Measurements from ENCODE around the gene ATG13. TPM values are rescaled to one million over a fixed set of nuclear protein-coding genes. Genes with fewer than 3 reads are reported as not detected.

Gene ATG13
- polyA plus RNA-seq, 1 donor from 2014 or later = 21.1 TPM

- H3K4me3 ChIP-seq (ENCODE audit: low read length) = no peak overlapping the region
- no peaks in the 10 kb centered on the region for H3K27me3 ChIP-seq (ENCODE audit: insufficient read depth, low read depth, low read length)
- no peaks in the 10 kb centered on the region for H3K9me3 ChIP-seq (ENCODE audit: low read length)
- H3F3A ChIP-seq (ENCODE audit: insufficient read depth, low read length, poor library complexity, severe bottlenecking) = no peaks in the 10 kb centered on the region
- H3K79me2 ChIP-seq (replicated peaks; ENCODE audit: insufficient read depth, low read length) = peaks cover 12% of the 10 kb centered on the region
- H3K36me3 ChIP-seq (ENCODE audit: insufficient read depth, low read length) = no peaks in the 10 kb centered on the region
- H3K9ac ChIP-seq (ENCODE audit: low read length) = no peak overlapping the region
- H3K9me2 ChIP-seq (ENCODE audit: insufficient read depth, low read length) = no peaks in the 10 kb centered on the region
- no peaks in the 10 kb centered on the region for H4K20me1 ChIP-seq (ENCODE audit: insufficient read depth)
- no peak overlapping the region for H3K4me2 ChIP-seq (ENCODE audit: low read length)
- no peak overlapping the region for H2AFZ ChIP-seq (ENCODE audit: low read depth, low read length)
- no peak for TF ChIP-seq EP300 (conservative IDR thresholded peaks at IDR 0.05; ENCODE audit: poor library complexity, severe bottlenecking)
- TF ChIP-seq RAD21 (conservative IDR thresholded peaks at IDR 0.05) = no peak
- TF ChIP-seq, protein P1, sequence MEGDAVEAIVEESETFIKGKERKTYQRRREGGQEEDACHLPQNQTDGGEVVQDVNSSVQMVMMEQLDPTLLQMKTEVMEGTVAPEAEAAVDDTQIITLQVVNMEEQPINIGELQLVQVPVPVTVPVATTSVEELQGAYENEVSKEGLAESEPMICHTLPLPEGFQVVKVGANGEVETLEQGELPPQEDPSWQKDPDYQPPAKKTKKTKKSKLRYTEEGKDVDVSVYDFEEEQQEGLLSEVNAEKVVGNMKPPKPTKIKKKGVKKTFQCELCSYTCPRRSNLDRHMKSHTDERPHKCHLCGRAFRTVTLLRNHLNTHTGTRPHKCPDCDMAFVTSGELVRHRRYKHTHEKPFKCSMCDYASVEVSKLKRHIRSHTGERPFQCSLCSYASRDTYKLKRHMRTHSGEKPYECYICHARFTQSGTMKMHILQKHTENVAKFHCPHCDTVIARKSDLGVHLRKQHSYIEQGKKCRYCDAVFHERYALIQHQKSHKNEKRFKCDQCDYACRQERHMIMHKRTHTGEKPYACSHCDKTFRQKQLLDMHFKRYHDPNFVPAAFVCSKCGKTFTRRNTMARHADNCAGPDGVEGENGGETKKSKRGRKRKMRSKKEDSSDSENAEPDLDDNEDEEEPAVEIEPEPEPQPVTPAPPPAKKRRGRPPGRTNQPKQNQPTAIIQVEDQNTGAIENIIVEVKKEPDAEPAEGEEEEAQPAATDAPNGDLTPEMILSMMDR (IDR thresholded peaks at IDR 0.05; ENCODE audit: poor library complexity, severe bottlenecking) = no peak
- no peak for TF ChIP-seq POLR2AphosphoS5 (IDR thresholded peaks at IDR 0.05)
- no peak for TF ChIP-seq SMC3 (conservative IDR thresholded peaks at IDR 0.05; ENCODE audit: poor library complexity)
- TF ChIP-seq, protein P2, sequence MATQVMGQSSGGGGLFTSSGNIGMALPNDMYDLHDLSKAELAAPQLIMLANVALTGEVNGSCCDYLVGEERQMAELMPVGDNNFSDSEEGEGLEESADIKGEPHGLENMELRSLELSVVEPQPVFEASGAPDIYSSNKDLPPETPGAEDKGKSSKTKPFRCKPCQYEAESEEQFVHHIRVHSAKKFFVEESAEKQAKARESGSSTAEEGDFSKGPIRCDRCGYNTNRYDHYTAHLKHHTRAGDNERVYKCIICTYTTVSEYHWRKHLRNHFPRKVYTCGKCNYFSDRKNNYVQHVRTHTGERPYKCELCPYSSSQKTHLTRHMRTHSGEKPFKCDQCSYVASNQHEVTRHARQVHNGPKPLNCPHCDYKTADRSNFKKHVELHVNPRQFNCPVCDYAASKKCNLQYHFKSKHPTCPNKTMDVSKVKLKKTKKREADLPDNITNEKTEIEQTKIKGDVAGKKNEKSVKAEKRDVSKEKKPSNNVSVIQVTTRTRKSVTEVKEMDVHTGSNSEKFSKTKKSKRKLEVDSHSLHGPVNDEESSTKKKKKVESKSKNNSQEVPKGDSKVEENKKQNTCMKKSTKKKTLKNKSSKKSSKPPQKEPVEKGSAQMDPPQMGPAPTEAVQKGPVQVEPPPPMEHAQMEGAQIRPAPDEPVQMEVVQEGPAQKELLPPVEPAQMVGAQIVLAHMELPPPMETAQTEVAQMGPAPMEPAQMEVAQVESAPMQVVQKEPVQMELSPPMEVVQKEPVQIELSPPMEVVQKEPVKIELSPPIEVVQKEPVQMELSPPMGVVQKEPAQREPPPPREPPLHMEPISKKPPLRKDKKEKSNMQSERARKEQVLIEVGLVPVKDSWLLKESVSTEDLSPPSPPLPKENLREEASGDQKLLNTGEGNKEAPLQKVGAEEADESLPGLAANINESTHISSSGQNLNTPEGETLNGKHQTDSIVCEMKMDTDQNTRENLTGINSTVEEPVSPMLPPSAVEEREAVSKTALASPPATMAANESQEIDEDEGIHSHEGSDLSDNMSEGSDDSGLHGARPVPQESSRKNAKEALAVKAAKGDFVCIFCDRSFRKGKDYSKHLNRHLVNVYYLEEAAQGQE (IDR thresholded peaks at IDR 0.05; ENCODE audit: borderline replicate concordance) = no peak
- TF ChIP-seq TAF1 (IDR thresholded peaks at IDR 0.05; ENCODE audit: low read depth) = no peak
- H3K27ac ChIP-seq (ENCODE audit: low read length) = no peak overlapping the region
Observed at GRCh38 chr11:46628961-46629360, 11.6 kb downstream of the ATG13 start.

DNA sequence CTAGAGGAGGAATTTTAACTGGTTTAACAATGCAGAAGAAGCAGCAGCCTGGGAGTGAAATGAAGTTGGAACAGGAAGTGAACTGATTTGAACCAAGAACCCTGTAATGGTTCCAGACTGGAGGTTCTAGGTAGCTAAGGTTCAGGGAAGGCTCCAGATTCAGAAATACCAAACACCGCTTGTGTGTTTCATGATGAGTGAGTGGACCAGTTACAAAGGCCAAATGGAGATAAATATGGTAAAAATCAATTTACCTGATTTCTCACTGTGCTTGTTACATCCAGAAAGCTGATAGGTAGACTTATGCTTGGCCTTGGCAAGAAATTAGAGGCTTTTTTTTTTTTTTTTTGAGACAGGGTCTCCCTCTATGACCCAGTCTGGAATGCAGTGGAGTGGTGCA is 12.9 kb downstream of the ATG13 start:
- H3K36me3 ChIP-seq (ENCODE audit: insufficient read depth, low read length) = no peaks in the 10 kb centered on the region

More for the DNA sequence above, 12.9 kb downstream of the ATG13 start:
- no peaks in the 10 kb centered on the region for H3K27me3 ChIP-seq (ENCODE audit: insufficient read depth, low read depth, low read length)
- H3K9ac ChIP-seq (ENCODE audit: low read length) = no peak overlapping the region
- H4K20me1 ChIP-seq (ENCODE audit: insufficient read depth) = no peaks in the 10 kb centered on the region
- no peak overlapping the region for H2AFZ ChIP-seq (ENCODE audit: low read depth, low read length)
- H3K4me3 ChIP-seq (ENCODE audit: low read length) = no peak overlapping the region
- H3K9me2 ChIP-seq (ENCODE audit: insufficient read depth, low read length) = no peaks in the 10 kb centered on the region
- peaks cover 5% of the 10 kb centered on the region for H3K79me2 ChIP-seq (replicated peaks; ENCODE audit: insufficient read depth, low read length)
- no peak overlapping the region for H3K4me2 ChIP-seq (ENCODE audit: low read length)
- H3K27ac ChIP-seq (ENCODE audit: low read length) = no peak overlapping the region
- no peak for TF ChIP-seq EZH2 (IDR thresholded peaks at IDR 0.05; ENCODE audit: borderline replicate concordance, insufficient read depth, low read length, poor library complexity, severe bottlenecking)
- TF ChIP-seq TAF1 (IDR thresholded peaks at IDR 0.05; ENCODE audit: low read depth) = no peak
- TF ChIP-seq POLR2AphosphoS5 (IDR thresholded peaks at IDR 0.05) = no peak
- no peak for TF ChIP-seq SMC3 (conservative IDR thresholded peaks at IDR 0.05; ENCODE audit: poor library complexity)
- TF ChIP-seq EP300 (conservative IDR thresholded peaks at IDR 0.05; ENCODE audit: poor library complexity, severe bottlenecking) = no peak
- TF ChIP-seq RAD21 (conservative IDR thresholded peaks at IDR 0.05) = no peak
- TF ChIP-seq, protein P2 (IDR thresholded peaks at IDR 0.05; ENCODE audit: borderline replicate concordance) = no peak
- TF ChIP-seq, protein P1 (IDR thresholded peaks at IDR 0.05; ENCODE audit: poor library complexity, severe bottlenecking) = no peak
- TF ChIP-seq MXI1 (conservative IDR thresholded peaks at IDR 0.05; ENCODE audit: poor library complexity, severe bottlenecking) = no peak
- H3F3A ChIP-seq (ENCODE audit: insufficient read depth, low read length, poor library complexity, severe bottlenecking) = no peaks in the 10 kb centered on the region
- H3K9me3 ChIP-seq (ENCODE audit: low read length) = no peaks in the 10 kb centered on the region
